ENCODE data around the gene GABARAPL2. TPM values are rescaled to one million over a fixed set of nuclear protein-coding genes. Genes with fewer than 3 reads are reported as not detected.

GABARAPL2 gene, protein sequence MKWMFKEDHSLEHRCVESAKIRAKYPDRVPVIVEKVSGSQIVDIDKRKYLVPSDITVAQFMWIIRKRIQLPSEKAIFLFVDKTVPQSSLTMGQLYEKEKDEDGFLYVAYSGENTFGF
- 170 TPM for polyA plus RNA-seq (2012; ENCODE audit: missing spikeins)

- FAIRE-seq (peak; percentile 79), DNase-seq (ENCODE audit: insufficient read length) (peak; percentile 74)
- TF ChIP-seq POLR2AphosphoS5 (IDR thresholded peaks at IDR 0.05; ENCODE audit: low read depth, low read length): no peak
- TF ChIP-seq POLR2A (IDR thresholded peaks at IDR 0.05; ENCODE audit: low read depth, low read length): peak; percentile 48; the same call in 1 of the 2 replicates
- 0 out of 2 replicates have a peak, but pooled peaks have one; percentile 20 for TF ChIP-seq TAF1 (IDR thresholded peaks at IDR 0.05; ENCODE audit: borderline replicate concordance, low read depth, low read length)
Measured at GRCh38 chr16:75566040-75566757, at the start of gene GABARAPL2. TSS of gene GABARAPL2 (plus strand) at chr16:75566379. CDS start at chr16:75566487, 108 bp downstream.

- TF ChIP-seq POLR2AphosphoS5 (IDR thresholded peaks at IDR 0.05; ENCODE audit: low read depth, low read length) (no peak), TAF1 (IDR thresholded peaks at IDR 0.05; ENCODE audit: borderline replicate concordance, low read depth, low read length) (no peak), POLR2A (IDR thresholded peaks at IDR 0.05; ENCODE audit: low read depth, low read length) (no peak)
- FAIRE-seq: no peak
- DNase-seq (ENCODE audit: insufficient read length): no peak
Measured at GRCh38 chr16:75519175-75519574, 47.0 kb upstream of the GABARAPL2 start.

DNA sequence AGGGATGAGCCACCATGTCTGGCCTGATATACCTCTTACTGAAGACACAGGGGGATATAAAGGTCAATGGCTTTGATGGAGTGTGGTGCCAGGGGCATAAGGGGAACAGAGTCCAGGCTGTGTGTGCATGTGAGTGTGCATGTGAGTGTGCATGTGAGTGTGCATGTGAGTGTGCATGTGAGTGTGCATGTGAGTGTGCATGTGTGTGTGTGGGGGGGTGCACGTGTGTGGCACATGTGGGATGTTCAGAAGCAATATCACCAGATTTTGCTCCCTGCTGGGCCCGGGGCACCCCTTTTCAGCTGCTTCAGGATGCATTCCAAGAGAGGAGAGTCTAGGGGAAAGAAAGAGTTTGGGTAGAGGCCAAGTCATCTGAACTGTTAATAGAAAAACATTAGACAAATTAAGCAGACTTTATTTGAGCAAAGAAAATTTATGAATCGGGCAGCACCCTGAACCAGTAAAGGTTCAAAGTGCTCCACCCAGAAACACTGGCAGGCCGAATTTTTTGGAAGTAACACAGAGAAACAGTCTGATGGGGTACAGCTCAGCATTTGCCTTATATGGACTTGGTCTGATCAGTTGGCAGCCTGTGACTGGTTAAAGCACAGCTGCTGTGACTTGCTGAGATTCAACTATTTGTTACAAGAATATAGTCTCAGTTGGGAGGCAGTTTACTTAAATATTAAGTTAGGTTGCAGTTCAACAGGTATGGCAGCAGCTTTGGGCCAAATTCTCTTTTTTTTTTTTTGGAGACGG is 40.0 kb upstream of the GABARAPL2 start:
- DNase-seq (ENCODE audit: insufficient read length) (no peak), FAIRE-seq (no peak)
- no peak for TF ChIP-seq POLR2AphosphoS5 (IDR thresholded peaks at IDR 0.05; ENCODE audit: low read depth, low read length)
- TF ChIP-seq TAF1 (IDR thresholded peaks at IDR 0.05; ENCODE audit: borderline replicate concordance, low read depth, low read length): no peak

DNA sequence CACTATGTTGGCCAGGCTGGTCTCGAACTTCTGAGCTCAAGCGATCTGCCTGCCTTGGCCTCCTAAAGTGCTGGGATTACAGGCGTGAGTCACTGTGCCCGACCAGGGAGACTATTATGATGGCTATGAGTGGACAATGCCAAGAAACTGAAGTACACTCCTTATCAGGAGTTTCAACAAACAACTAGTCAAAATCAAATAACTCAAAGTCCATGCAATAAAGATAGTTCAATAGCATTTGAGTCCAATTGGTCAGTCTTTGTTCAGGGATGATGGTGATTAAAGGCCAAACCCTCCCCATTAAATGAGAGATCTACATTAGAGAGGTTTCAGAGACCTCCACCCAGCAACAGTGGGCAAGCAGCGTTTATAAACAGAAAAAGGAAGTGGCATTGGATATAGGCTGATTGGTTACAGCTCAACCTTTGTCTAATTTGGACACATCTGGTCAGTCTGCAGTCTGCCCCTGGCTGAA is 38.3 kb upstream of the GABARAPL2 start:
- FAIRE-seq (no peak), DNase-seq (ENCODE audit: insufficient read length) (no peak)
- TF ChIP-seq POLR2A (IDR thresholded peaks at IDR 0.05; ENCODE audit: low read depth, low read length) (no peak), POLR2AphosphoS5 (IDR thresholded peaks at IDR 0.05; ENCODE audit: low read depth, low read length) (no peak), TAF1 (IDR thresholded peaks at IDR 0.05; ENCODE audit: borderline replicate concordance, low read depth, low read length) (no peak)

DNA sequence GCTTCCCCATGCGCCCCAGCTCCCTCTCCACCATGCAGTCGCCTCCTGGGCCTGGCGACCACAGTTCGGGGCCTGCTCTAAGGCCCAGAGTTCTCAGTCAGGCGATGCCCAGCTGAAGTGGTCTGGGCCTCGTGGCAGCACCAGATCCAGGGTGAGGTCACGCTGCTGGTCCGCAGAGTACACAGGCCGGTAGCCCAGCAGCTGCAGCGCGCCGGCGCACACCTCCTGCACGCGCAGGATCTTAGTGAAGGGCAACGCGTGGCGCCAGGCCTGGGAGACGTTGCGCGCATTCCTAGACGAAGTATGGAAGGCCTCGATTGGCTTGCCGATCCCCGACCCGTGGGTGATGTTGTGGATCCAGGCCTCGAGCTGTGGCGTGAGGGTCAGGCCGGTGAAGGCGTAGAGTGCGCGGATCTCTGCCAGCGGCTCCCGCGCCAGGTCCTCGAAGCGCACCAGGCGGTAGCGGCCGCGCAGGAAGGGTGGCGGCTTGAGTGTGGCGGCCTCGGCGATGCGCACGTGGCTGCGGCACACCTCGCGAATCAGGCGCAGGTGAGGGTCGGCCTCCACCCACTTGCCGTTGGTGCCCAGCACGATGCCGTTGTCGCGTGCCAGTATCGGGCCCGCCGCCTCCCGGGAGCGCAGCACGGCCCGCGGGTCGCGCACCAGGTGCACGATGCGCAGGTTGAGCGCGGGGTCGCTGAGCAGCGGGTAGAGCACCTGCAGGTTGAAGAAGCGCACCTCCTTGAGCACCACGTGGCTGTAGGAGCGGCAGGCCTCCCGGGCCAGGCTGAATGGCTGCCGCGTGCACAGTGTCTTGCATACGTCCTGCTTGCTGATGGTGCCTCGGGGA is 36.9 kb upstream of the GABARAPL2 start:
- FAIRE-seq: no peak
- DNase-seq (ENCODE audit: insufficient read length): no peak
- no peak for TF ChIP-seq TAF1 (IDR thresholded peaks at IDR 0.05; ENCODE audit: borderline replicate concordance, low read depth, low read length)
- no peak for TF ChIP-seq POLR2A (IDR thresholded peaks at IDR 0.05; ENCODE audit: low read depth, low read length)
- TF ChIP-seq POLR2AphosphoS5 (IDR thresholded peaks at IDR 0.05; ENCODE audit: low read depth, low read length): no peak

GRCh38 chr16:75529959-75530358 is 36.2 kb upstream of the GABARAPL2 start:
- FAIRE-seq (no peak), DNase-seq (ENCODE audit: insufficient read length) (no peak)
- no peak for TF ChIP-seq POLR2AphosphoS5 (IDR thresholded peaks at IDR 0.05; ENCODE audit: low read depth, low read length)
- no peak for TF ChIP-seq POLR2A (IDR thresholded peaks at IDR 0.05; ENCODE audit: low read depth, low read length)
- no peak for TF ChIP-seq TAF1 (IDR thresholded peaks at IDR 0.05; ENCODE audit: borderline replicate concordance, low read depth, low read length)

DNA sequence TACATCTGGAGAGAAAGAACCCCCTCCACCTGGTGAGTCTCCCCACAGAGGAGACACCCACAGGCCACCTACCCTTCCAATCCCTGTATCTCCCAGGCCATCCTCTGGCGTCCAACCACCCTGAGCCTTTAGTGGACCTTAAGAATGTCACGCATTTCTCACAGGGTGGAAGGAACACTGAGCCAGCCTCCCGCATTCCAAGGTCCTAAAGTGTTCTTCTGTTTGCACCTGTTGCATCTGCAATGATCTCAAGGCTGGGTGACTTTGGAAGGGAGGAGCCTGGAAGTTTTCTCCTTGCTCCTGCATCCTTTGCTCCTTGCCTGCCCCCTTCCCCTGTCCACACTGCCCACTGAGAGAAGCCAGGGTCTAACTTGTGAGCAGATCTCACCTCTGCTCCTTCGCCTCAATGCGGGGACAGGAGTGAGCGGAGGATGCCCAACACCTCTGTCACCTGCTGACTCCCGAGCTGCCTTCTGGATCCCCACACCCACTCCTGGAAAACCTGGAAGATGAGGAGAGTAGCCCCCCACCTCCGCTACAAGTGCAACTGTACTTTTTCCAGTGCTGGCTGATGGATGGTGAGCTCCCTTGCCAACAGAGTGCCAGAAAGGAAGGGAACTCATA is 33.9 kb upstream of the GABARAPL2 start:
- no peak for FAIRE-seq
- no peak for DNase-seq (ENCODE audit: insufficient read length)
- TF ChIP-seq TAF1 (IDR thresholded peaks at IDR 0.05; ENCODE audit: borderline replicate concordance, low read depth, low read length) (no peak), POLR2AphosphoS5 (IDR thresholded peaks at IDR 0.05; ENCODE audit: low read depth, low read length) (no peak), POLR2A (IDR thresholded peaks at IDR 0.05; ENCODE audit: low read depth, low read length) (no peak)

GRCh38 chr16:75532791-75533190 is 33.4 kb upstream of the GABARAPL2 start:
- TF ChIP-seq POLR2A (IDR thresholded peaks at IDR 0.05; ENCODE audit: low read depth, low read length) (no peak), POLR2AphosphoS5 (IDR thresholded peaks at IDR 0.05; ENCODE audit: low read depth, low read length) (no peak), TAF1 (IDR thresholded peaks at IDR 0.05; ENCODE audit: borderline replicate concordance, low read depth, low read length) (no peak)
- no peak for FAIRE-seq
- no peak for DNase-seq (ENCODE audit: insufficient read length)

- no peak for FAIRE-seq
- no peak for DNase-seq (ENCODE audit: insufficient read length)
- TF ChIP-seq POLR2A (IDR thresholded peaks at IDR 0.05; ENCODE audit: low read depth, low read length) (no peak), POLR2AphosphoS5 (IDR thresholded peaks at IDR 0.05; ENCODE audit: low read depth, low read length) (no peak), TAF1 (IDR thresholded peaks at IDR 0.05; ENCODE audit: borderline replicate concordance, low read depth, low read length) (no peak)
Measured at GRCh38 chr16:75534560-75535205, 31.5 kb upstream of the GABARAPL2 start.

GRCh38 chr16:75535211-75535843 is 30.9 kb upstream of the GABARAPL2 start:
- DNase-seq (ENCODE audit: insufficient read length) (no peak), FAIRE-seq (no peak)
- TF ChIP-seq POLR2A (IDR thresholded peaks at IDR 0.05; ENCODE audit: low read depth, low read length) (no peak), POLR2AphosphoS5 (IDR thresholded peaks at IDR 0.05; ENCODE audit: low read depth, low read length) (no peak), TAF1 (IDR thresholded peaks at IDR 0.05; ENCODE audit: borderline replicate concordance, low read depth, low read length) (no peak)
